Smooth muscle cell (in vitro differentiated cells): ENCODE data around the gene CCL13. TPM values are rescaled to one million over a fixed set of nuclear protein-coding genes. Genes with fewer than 3 reads are reported as not detected.

Source experiments
- DNase-seq: peaks from one replicate; lab custom pipeline; 2025; ENCODE audit not compliant: unreplicated experiment; lab: John Stamatoyannopoulos, UW
- H2AFZ ChIP-seq: fragments of 200-600 bp; sonication (generic); 2 replicates; pipeline ENCODE4 v1.6.0; 2016; ENCODE audit warnings: antibody characterized with exemption, low read depth, mild to moderate bottlenecking
- H3F3A ChIP-seq: fragments of 200-600 bp; sonication (generic); 2 replicates; pipeline ENCODE4 v1.6.0; 2017; ENCODE audit warnings: antibody characterized with exemption, low read depth
- H3K27ac ChIP-seq: fragments of 200-600 bp; sonication (generic); 2 replicates; pipeline ENCODE4 v1.5.1; 2016; ENCODE audit warnings: low read depth, mild to moderate bottlenecking
- H3K27me3 ChIP-seq: fragments of 200-600 bp; sonication (generic); 2 replicates; pipeline ENCODE4 v1.6.1; 2016; ENCODE audit warnings: low read depth, mild to moderate bottlenecking
- H3K36me3 ChIP-seq: fragments of 200-600 bp; sonication (generic); 2 replicates; pipeline ENCODE4 v1.5.1; 2016; ENCODE audit warnings: low read depth
- H3K4me1 ChIP-seq: fragments of 200-600 bp; sonication (generic); 2 replicates; pipeline ENCODE4 v1.5.1; 2016; ENCODE audit warnings: low read depth
- H3K4me2 ChIP-seq: fragments of 200-600 bp; sonication (generic); 2 replicates; pipeline ENCODE4 v1.6.0; 2016; ENCODE audit warnings: mild to moderate bottlenecking
- H3K4me3 ChIP-seq: fragments of 200-600 bp; sonication (generic); 2 replicates; pipeline ENCODE4 v1.5.1; 2016; ENCODE audit warnings: mild to moderate bottlenecking
- H3K79me2 ChIP-seq: fragments of 200-600 bp; sonication (generic); 2 replicates; pipeline ENCODE4 v1.6.0; 2016; ENCODE audit warnings: low read depth, mild to moderate bottlenecking
- H3K9ac ChIP-seq: fragments of 200-600 bp; sonication (generic); 2 replicates; pipeline ENCODE4 v1.6.0; 2016; ENCODE audit warnings: low read depth
- H3K9me3 ChIP-seq: fragments of 200-600 bp; sonication (generic); replicated peaks from 2 replicates; pipeline ENCODE4 v1.5.1; 2016; ENCODE audit warnings: low read depth
- H4K20me1 ChIP-seq: fragments of 200-600 bp; sonication (generic); 2 replicates; pipeline ENCODE4 v1.6.0; 2016; ENCODE audit warnings: low read depth
- CTCF ChIP-seq: fragments of 200-600 bp; sonication (generic); IDR thresholded peaks from 2 replicates; pipeline ENCODE4 v1.5.1; 2017; ENCODE audit warnings: borderline replicate concordance, mild to moderate bottlenecking, antibody characterized with exemption; ENCODE audit not compliant: insufficient read depth, poor library complexity, severe bottlenecking
- WGBS: methylation state at CpG from one replicate; pipeline ENCODE4 v1.1.7; 2016; ENCODE audit warnings: low lambda C conversion rate; 5-methylcytosine and 5-hydroxymethylcytosine counted together
- polyA plus RNA-seq: library from polyadenylated mRNA; unstranded; fragments of >200 nt; fragmentation: Nextera tagmentation; extraction: Ambion mirVana; gene quantifications from 2 replicates; pipeline ENCODE4 v1.2.1, GENCODE V29; 2016
- total RNA-seq: library from RNA; depleted of rRNA; stranded (reverse); fragments of >200 nt; gene quantifications from 2 replicates; pipeline ENCODE4 v1.2.3, GENCODE V29; 2014

Gene CCL13
- total and polyA plus RNA-seq, 2 experiments from 2014 or later: not detected

- H3K9me3 ChIP-seq: no peaks in the 10 kb centered on the region
- no peak for TF ChIP-seq CTCF
- no peaks in the 10 kb centered on the region for H3F3A ChIP-seq
- H3K36me3 ChIP-seq: no peaks in the 10 kb centered on the region
- H3K4me3 ChIP-seq: no peak overlapping the region
- no peak overlapping the region for H3K27ac ChIP-seq
- no peak overlapping the region for H2AFZ ChIP-seq
- no peaks in the 10 kb centered on the region for H4K20me1 ChIP-seq
- H3K27me3 ChIP-seq: no peaks in the 10 kb centered on the region
- H3K9ac ChIP-seq: no peak overlapping the region
- no peaks in the 10 kb centered on the region for H3K79me2 ChIP-seq
- H3K4me1 ChIP-seq: no peaks in the 10 kb centered on the region
- H3K4me2 ChIP-seq: no peak overlapping the region
- DNase-seq: no peak
Observed at GRCh38 chr17:34397265-34397664, 41.0 kb downstream of the CCL13 start.

GRCh38 chr17:34398990-34399389 lies 42.7 kb downstream of the CCL13 start:
- DNase-seq: no peak
- no peaks in the 10 kb centered on the region for H3K79me2 ChIP-seq
- no peaks in the 10 kb centered on the region for H3K9me3 ChIP-seq
- H3K4me3 ChIP-seq: no peak overlapping the region
- no peak overlapping the region for H3K27ac ChIP-seq
- H2AFZ ChIP-seq: no peak overlapping the region
- no peak overlapping the region for H3K4me2 ChIP-seq
- no peaks in the 10 kb centered on the region for H3K4me1 ChIP-seq
- no peak for TF ChIP-seq CTCF
- WGBS: 88% methylated on average over 2 of the region's 2 CpGs
- H3K36me3 ChIP-seq: no peaks in the 10 kb centered on the region
- no peaks in the 10 kb centered on the region for H3K27me3 ChIP-seq
- H3K9ac ChIP-seq: no peak overlapping the region
- H3F3A ChIP-seq: no peaks in the 10 kb centered on the region
- H4K20me1 ChIP-seq: no peaks in the 10 kb centered on the region

- no peaks in the 10 kb centered on the region for H4K20me1 ChIP-seq
- 54% methylated on average over 1 of the region's 1 CpG for WGBS
- H3K4me3 ChIP-seq: no peak overlapping the region
- no peak overlapping the region for H3K4me2 ChIP-seq
- H3K36me3 ChIP-seq: no peaks in the 10 kb centered on the region
- no peak for TF ChIP-seq CTCF
- no peak for DNase-seq
- no peak overlapping the region for H3K27ac ChIP-seq
- H3K79me2 ChIP-seq: no peaks in the 10 kb centered on the region
- no peaks in the 10 kb centered on the region for H3K27me3 ChIP-seq
- no peaks in the 10 kb centered on the region for H3F3A ChIP-seq
- no peak overlapping the region for H3K9ac ChIP-seq
- H2AFZ ChIP-seq: no peak overlapping the region
- no peaks in the 10 kb centered on the region for H3K4me1 ChIP-seq
- H3K9me3 ChIP-seq: no peaks in the 10 kb centered on the region
Observed at GRCh38 chr17:34399725-34400124, 43.4 kb downstream of the CCL13 start.

- whole genome bisulfite sequencing: 84% methylated on average over 10 of the region's 10 CpGs
- no peak for TF ChIP-seq CTCF
- no peaks in the 10 kb centered on the region for H3K9me3 ChIP-seq
- no peak for DNase-seq
- H3K4me2 ChIP-seq: no peak overlapping the region
- no peaks in the 10 kb centered on the region for H3K79me2 ChIP-seq
- no peak overlapping the region for H3K4me3 ChIP-seq
- no peak overlapping the region for H3K27ac ChIP-seq
- no peaks in the 10 kb centered on the region for H3K27me3 ChIP-seq
- no peak overlapping the region for H3K9ac ChIP-seq
- H3F3A ChIP-seq: no peaks in the 10 kb centered on the region
- no peak overlapping the region for H2AFZ ChIP-seq
- H3K4me1 ChIP-seq: no peaks in the 10 kb centered on the region
- no peaks in the 10 kb centered on the region for H4K20me1 ChIP-seq
- no peaks in the 10 kb centered on the region for H3K36me3 ChIP-seq
Observed at GRCh38 chr17:34400301-34400931, 44.1 kb downstream of the CCL13 start.
